ENCODE measurements around the gene CASK.
A peak's percentile ranks its signal among the peaks of the same experiment; 100 is the strongest.

CASK gene

DNA sequence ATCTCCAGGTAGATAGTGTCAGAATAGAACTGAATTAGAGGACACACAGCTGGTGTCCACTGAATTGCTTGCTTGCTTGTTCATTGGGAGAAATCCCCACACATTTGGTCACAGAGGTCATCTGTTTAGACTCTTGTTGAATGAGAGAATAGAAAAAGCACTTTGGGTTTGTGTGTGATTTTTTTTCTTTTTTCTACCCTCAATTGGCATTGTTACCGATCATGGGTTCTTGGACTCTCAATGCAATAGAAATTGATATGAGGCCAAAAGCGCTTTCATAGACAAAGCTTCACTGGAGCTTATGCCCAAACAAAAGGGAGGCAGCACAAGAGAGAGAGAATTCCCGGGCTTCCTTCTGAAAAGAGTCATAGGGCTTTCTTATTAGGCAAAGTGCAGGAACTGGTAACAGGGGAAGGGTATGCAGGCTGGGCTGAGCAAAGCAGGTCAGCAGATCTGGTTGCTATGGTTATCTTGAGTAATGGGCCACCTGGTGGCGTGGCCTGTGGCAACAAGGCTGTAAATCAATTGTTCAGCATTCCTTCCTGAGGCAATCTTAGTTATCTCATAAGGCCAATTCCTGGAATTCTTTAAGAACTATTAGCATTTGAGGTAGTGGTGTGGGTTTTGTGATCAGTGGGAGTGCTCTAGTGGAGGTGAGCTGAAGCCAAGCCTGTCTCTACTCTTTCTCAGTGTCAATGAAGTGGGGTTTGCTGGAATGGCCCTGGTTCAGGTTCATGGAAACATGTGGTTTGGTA lies 204.7 kb downstream of the CASK start:
- no peak for TF ChIP-seq Cebpa-rat (IDR thresholded peaks at IDR 0.05)
- Histone ChIP-seq H3K9me3 (replicated peaks in 1 of 11) (peaks cover 31 to 74% (median 36%) of the 10 kb centered on the region in 11 experiments), H3K36me3 (peaks cover 0 to 23% (median 8%) of the 10 kb centered on the region in 11 experiments; a peak in 9 of 22 replicates), H3K4me1 (peaks cover 13 to 25% (median 17%) of the 10 kb centered on the region in 10 experiments; a peak in 19 of 20 replicates), H3K27me3 (peaks cover 94 to 100% (median 100%) of the 10 kb centered on the region in 11 experiments), H4K20me1 (peaks cover 0 to 4% (median 0%) of the 10 kb centered on the region in 11 experiments; a peak in 2 of 22 replicates), H3K4me3 (peak overlapping the region in 3 of 10 experiments; percentile 2 to 16 (median 11); a peak in 2 of 20 replicates), H3K9ac (no peak overlapping the region), H3K27ac (no peak overlapping the region), H3K4me2 (no peak overlapping the region)

DNA sequence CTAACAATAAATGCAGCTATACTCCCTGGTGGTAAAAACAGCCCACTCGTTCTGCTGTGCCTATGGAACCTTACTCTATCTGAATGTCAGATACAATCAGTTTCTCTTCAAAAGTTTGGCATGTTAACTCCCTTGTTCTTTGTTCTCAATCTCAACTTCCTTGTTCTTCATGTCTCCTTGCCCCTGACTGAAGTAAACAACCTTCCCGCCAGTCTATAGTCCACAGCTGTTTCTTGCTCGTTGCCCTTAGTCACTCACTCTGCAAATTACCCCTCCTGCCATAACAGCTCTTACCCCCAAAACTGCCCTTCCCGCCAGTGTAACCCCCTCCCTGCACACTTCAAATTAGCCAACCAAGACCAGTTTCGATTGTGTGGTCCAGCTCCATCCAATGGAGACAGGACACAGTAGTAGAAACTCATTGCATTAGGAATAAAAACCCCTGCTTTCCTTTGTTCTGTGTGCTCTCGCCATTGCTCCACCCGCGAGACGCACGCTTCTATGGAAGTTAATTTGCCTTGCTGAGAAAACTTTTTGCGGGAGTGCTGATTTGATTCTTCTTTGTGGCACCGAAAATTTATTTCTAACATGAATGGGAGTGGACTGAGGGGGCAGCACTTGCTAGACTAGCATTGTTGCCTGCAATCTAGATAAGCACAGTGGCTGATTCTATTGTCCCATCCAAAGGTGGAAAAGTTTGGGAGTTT lies 206.4 kb downstream of the CASK start:
- Histone ChIP-seq H3K27ac (peak overlapping the region in 5 of 11 experiments; percentile 28 to 52 (median 47); a peak in 8 of 22 replicates), H3K9me3 (replicated peaks in 1 of 11) (peaks cover 31 to 74% (median 36%) of the 10 kb centered on the region in 11 experiments), H3K4me2 (no peak overlapping the region), H3K27me3 (peaks cover 94 to 100% (median 100%) of the 10 kb centered on the region in 11 experiments), H3K4me1 (peaks cover 8 to 13% (median 13%) of the 10 kb centered on the region in 10 experiments; a peak in 18 of 20 replicates), H4K20me1 (peaks cover 0 to 4% (median 0%) of the 10 kb centered on the region in 11 experiments; a peak in 2 of 22 replicates), H3K9ac (no peak overlapping the region), H3K36me3 (peaks cover 0 to 23% (median 8%) of the 10 kb centered on the region in 11 experiments; a peak in 9 of 22 replicates), H3K4me3 (no peak overlapping the region)
- no peak for TF ChIP-seq Cebpa-rat (IDR thresholded peaks at IDR 0.05)

DNA sequence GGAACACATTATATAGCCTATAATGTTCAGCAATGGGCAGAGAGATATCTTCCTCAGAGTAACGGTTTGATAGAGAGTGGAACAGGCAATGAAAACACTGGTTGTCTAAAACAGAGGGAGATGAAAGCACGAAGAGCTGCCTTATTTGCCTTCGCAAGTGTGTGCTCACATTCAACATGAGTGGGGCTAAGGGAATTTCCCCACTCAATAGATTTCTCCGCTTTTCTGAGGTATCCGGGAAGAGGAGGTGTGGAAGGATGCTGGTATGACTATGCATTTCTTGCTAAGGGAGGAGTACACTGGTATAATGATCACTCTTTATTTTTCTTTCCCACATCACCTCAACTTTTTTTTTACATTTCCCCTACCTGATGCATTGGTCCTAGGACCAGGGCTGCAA lies 207.1 kb downstream of the CASK start:
- TF ChIP-seq Cebpa-rat (IDR thresholded peaks at IDR 0.05), result no peak
- no peak overlapping the region for H3K4me3 ChIP-seq
- H3K27ac ChIP-seq, result peak overlapping the region in 5 of 11 experiments; percentile 28 to 52 (median 47); a peak in 8 of 22 replicates
- H3K36me3 ChIP-seq, result peaks cover 0 to 23% (median 8%) of the 10 kb centered on the region in 11 experiments; a peak in 9 of 22 replicates
- H4K20me1 ChIP-seq, result peaks cover 0 to 4% (median 0%) of the 10 kb centered on the region in 11 experiments; a peak in 2 of 22 replicates
- H3K9me3 ChIP-seq (replicated peaks in 1 of 11), result peaks cover 31 to 68% (median 36%) of the 10 kb centered on the region in 11 experiments
- peaks cover 8 to 13% (median 13%) of the 10 kb centered on the region in 10 experiments; a peak in 18 of 20 replicates for H3K4me1 ChIP-seq
- peaks cover 94 to 100% (median 100%) of the 10 kb centered on the region in 11 experiments for H3K27me3 ChIP-seq
- H3K4me2 ChIP-seq, result no peak overlapping the region
- H3K9ac ChIP-seq, result no peak overlapping the region

DNA sequence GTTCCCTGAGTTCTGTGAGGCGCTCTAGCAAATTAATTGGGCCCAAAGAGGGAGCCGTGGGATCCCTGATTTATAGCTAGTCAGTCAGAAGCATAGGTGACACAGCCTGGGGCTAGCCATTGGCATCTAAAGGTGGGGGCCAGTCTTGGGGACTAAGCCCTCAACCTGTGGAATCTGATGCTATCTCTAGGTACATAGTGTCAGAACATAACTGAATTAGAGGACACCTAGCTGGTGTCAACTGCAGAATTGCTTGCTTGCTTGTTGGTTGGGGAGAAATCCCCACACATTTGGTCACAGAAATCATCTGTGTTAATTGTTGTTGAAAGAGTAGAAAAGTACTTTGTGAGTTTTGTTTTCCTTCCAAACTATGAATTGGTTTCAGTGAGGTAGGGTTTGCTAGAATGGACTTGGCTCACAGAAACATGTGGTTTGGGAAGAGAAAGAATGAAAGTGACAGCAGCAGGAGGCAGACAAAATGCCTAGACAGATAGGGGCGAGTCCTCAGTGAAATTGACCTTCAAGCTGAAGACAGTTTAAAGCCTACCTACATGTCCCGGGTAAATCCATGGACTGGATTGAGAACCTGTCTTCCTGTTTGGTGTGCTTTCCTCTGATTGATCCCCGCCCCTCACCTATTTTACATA lies 212.2 kb downstream of the CASK start:
- Histone ChIP-seq H3K36me3 (no peaks in the 10 kb centered on the region), H3K4me2 (no peak overlapping the region), H3K9ac (no peak overlapping the region), H4K20me1 (no peaks in the 10 kb centered on the region; a peak in 1 of 22 replicates), H3K9me3 (replicated peaks in 1 of 11) (peaks cover 0 to 17% (median 0%) of the 10 kb centered on the region in 11 experiments; a peak in 7 of 22 replicates), H3K27me3 (peaks cover 95 to 100% (median 100%) of the 10 kb centered on the region in 11 experiments), H3K4me1 (peaks cover 6 to 31% (median 14%) of the 10 kb centered on the region in 10 experiments), H3K27ac (no peak overlapping the region), H3K4me3 (no peak overlapping the region)
- TF ChIP-seq Cebpa-rat (IDR thresholded peaks at IDR 0.05), result no peak

DNA sequence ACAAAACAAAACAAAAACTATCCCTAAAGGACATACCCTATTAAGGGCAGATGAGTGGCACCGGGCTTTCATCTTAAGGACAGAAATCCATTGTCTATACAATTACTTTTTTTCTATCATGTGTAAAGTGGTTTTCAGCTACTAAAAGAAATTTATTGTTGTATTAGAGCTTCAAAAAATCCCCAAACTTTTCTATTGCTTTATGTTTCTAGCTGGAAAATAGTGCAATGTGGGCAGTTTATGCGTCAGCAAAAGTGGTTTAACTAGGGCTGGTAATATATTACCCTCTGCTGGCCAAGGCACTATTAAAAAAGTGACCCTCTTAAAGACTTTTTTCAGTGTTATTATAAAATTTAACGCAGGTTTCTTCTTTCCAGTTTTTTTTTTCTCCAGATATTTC lies 214.9 kb downstream of the CASK start:
- no peaks in the 10 kb centered on the region for H3K36me3 ChIP-seq
- peaks cover 0 to 3% (median 0%) of the 10 kb centered on the region in 11 experiments; a peak in 3 of 22 replicates for H4K20me1 ChIP-seq
- no peak for TF ChIP-seq Cebpa-rat (IDR thresholded peaks at IDR 0.05)
- no peaks in the 10 kb centered on the region for H3K9me3 ChIP-seq (replicated peaks in 1 of 11)
- H3K4me1 ChIP-seq, result peaks cover 21 to 55% (median 33%) of the 10 kb centered on the region in 10 experiments
- no peak overlapping the region for H3K27ac ChIP-seq
- H3K27me3 ChIP-seq, result peaks cover 85 to 100% (median 99%) of the 10 kb centered on the region in 11 experiments
- no peak overlapping the region for H3K9ac ChIP-seq
- H3K4me2 ChIP-seq, result peak overlapping the region in 2 of 11 experiments; percentile 29 to 84; a peak in 2 of 22 replicates
- no peak overlapping the region for H3K4me3 ChIP-seq

DNA sequence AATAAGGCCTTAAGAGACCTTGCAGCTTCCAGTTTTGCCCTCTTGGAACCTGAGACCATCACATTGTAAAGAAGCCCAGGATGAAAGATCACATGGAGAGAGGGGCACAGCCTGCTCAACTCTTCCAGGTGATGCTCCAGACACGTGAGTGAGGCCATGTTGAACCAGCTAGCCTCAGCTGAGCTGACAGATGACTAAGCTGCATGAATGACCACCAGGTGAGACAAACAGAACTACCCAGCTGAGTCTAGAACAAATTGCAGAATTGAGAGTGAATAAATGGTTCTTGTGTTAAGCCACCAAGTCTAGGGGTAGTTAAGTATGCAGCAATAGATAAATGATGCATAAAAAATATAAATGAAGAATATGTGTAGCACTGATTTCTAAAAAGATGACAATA lies 216.1 kb downstream of the CASK start:
- no peaks in the 10 kb centered on the region for H3K36me3 ChIP-seq
- no peak for TF ChIP-seq Cebpa-rat (IDR thresholded peaks at IDR 0.05)
- H3K4me1 ChIP-seq, result peaks cover 21 to 62% (median 33%) of the 10 kb centered on the region in 10 experiments
- peaks cover 0 to 3% (median 0%) of the 10 kb centered on the region in 11 experiments; a peak in 3 of 22 replicates for H4K20me1 ChIP-seq
- no peak overlapping the region; a peak in 2 of 22 replicates for H3K9ac ChIP-seq
- H3K9me3 ChIP-seq (replicated peaks in 1 of 11), result no peaks in the 10 kb centered on the region
- no peak overlapping the region for H3K4me3 ChIP-seq
- peak overlapping the region in 9 of 11 experiments; percentile 51 to 84 (median 69); a peak in 15 of 22 replicates for H3K4me2 ChIP-seq
- H3K27me3 ChIP-seq, result peaks cover 85 to 100% (median 99%) of the 10 kb centered on the region in 11 experiments
- peak overlapping the region in 9 of 11 experiments; percentile 70 to 89 (median 82); a peak in 17 of 22 replicates for H3K27ac ChIP-seq

DNA sequence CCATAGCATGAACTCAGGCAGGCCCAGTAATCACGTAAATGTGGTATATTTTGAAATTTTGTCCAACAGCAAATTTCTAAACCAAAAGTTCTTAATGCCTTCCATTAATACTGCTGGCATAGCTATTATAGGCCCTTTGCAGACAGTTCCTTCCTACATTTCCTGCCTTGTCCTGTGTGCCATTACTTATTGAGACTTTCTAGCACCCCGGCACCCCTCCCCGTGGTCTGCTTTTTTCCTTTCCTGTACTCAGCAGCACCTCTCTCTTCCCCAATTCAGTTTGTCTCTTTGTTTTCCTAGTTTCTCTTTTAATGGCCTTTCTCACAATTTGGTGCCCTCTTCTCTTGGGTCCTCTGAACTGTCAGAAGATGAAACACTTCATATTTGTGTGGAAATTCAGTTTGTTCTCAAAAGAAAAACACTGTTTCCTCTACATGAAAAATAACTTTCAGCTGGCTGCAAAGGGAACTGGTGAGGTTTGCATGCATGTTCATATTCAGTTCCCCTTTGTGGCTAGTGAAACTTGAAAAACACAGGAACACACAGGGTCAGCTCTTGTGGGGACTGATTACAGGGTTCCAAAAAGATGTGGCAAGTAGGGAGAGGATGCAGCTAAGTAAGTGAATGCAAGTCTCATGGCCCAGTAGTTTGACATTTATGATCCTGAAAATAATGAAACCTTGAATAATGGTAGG lies 217.5 kb downstream of the CASK start:
- Histone ChIP-seq H3K36me3 (no peaks in the 10 kb centered on the region), H3K9ac (peak overlapping the region; percentile 43 to 74 (median 69); a peak in 21 of 22 replicates), H3K27me3 (peaks cover 83 to 100% (median 96%) of the 10 kb centered on the region in 11 experiments), H3K27ac (peak overlapping the region; percentile 70 to 89 (median 81)), H3K4me1 (peaks cover 21 to 62% (median 33%) of the 10 kb centered on the region in 10 experiments), H3K4me3 (peak overlapping the region in 6 of 10 experiments; percentile 4 to 31 (median 27); a peak in 6 of 20 replicates), H3K4me2 (peak overlapping the region; percentile 52 to 84 (median 71)), H4K20me1 (peaks cover 0 to 3% (median 0%) of the 10 kb centered on the region in 11 experiments; a peak in 3 of 22 replicates), H3K9me3 (replicated peaks in 1 of 11) (no peaks in the 10 kb centered on the region)
- TF ChIP-seq Cebpa-rat (IDR thresholded peaks at IDR 0.05), result peak in 4 of 11 experiments; percentile 28 to 66 (median 41); a peak in 2 of 22 replicates
